ENCODE measurements around the gene IGSF9.

DNA sequence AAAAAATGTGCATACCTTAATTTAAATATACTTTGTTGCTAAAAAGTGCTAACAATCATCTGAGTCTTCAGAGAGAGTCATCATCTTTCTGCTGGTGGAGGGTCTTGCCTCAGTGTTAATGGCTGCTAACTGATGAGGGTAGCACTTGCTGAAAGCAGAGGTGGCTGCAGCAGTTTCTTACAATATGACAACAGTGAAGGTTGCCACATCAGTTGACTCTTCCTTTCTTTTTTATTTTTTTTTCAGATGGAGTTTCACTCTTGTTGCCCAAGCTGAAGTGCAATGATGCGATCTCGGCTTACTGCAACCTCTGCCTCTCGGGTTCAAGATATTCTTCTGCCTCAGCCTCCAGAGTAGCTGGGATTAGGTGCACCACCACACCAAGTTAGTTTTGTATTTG is 42.9 kb downstream of the IGSF9 start:
- TF ChIP-seq EZH2 (IDR thresholded peaks at IDR 0.05; ENCODE audit: insufficient read depth, poor library complexity, severe bottlenecking) (no peak), EZH2phosphoT487 (IDR thresholded peaks at IDR 0.05; ENCODE audit: insufficient read depth, low read depth) (no peak)
